HEK293 (cell line): ENCODE measurements around the gene BNIPL.

Experiments used
- CTCF ChIA-PET: fragments of 350-600 bp; formaldehyde crosslinking; extraction: SDS; loops from one replicate; lab custom pipeline; 2021; ENCODE audit warnings: antibody characterized with exemption; lab: Yijun Ruan, JAX
- POLR2A ChIA-PET: fragments of 300-600 bp; formaldehyde crosslinking; extraction: SDS; loops from one replicate; lab custom pipeline; 2020; ENCODE audit warnings: antibody characterized with exemption, inconsistent platforms; lab: Yijun Ruan, JAX
- H3K27ac ChIP-seq: fragments of 200-500 bp; sonication (Bioruptor generic); 2 replicates; pipeline ENCODE4 v1.5.1; 2014; ENCODE audit warnings: low read depth, low read length, control low read depth, inconsistent platforms; ENCODE audit errors: extremely low read depth
- H3K36me3 ChIP-seq, 2 experiments: fragments of 200-500 bp in 1 of 2; sonication (Bioruptor generic) in 1 of 2; 1 replicate in 1 of 2; 2 replicates in 1 of 2; pipeline ENCODE4 v1.5.1; 2014 to 2017; ENCODE audit warnings: inconsistent platforms in 2 of 2, low read length in 2 of 2; ENCODE audit not compliant: control insufficient read depth in 2 of 2, insufficient read depth in 1 of 2
- H3K4me1 ChIP-seq: fragments of 200-500 bp; sonication (Bioruptor generic); 2 replicates; pipeline ENCODE4 v1.5.1; 2014; ENCODE audit warnings: mild to moderate bottlenecking, low read length, inconsistent platforms; ENCODE audit not compliant: control insufficient read depth, insufficient read depth
- H3K4me3 ChIP-seq: 2 replicates; pipeline ENCODE4 v1.5.1; 2011; ENCODE audit warnings: low read depth, mild to moderate bottlenecking, control low read depth, low read length, moderate library complexity
- H3K9me3 ChIP-seq: fragments of 200-500 bp; sonication (Bioruptor generic); 2 replicates; pipeline ENCODE4 v1.5.1; 2014; ENCODE audit warnings: low read depth, low read length, inconsistent platforms; ENCODE audit not compliant: control insufficient read depth, insufficient read depth
- HOXD13 ChIP-seq: sonication (generic); formaldehyde crosslinking; IDR thresholded peaks from 2 replicates; pipeline ENCODE4 v1.8.0; 2022; ENCODE audit warnings: missing genetic modification reagents, borderline replicate concordance
- KLF1 ChIP-seq: fragments of 450-650 bp; formaldehyde crosslinking; IDR thresholded peaks from 2 replicates; pipeline ENCODE4 v1.5.1; 2016; ENCODE audit warnings: missing biosample characterization, missing genetic modification characterization
- KLF8 ChIP-seq: fragments of 450-650 bp; formaldehyde crosslinking; IDR thresholded peaks from 2 replicates; pipeline ENCODE4 v1.5.1; 2016; ENCODE audit warnings: missing biosample characterization, missing genetic modification characterization
- KLF9 ChIP-seq: fragments of 450-650 bp; formaldehyde crosslinking; IDR thresholded peaks from 2 replicates; pipeline ENCODE4 v1.5.1; 2016; ENCODE audit warnings: missing biosample characterization, missing genetic modification characterization, low read depth
- MYNN ChIP-seq: fragments of 450-650 bp; formaldehyde crosslinking; IDR thresholded peaks from 2 replicates; pipeline ENCODE4 v1.5.1; 2016; ENCODE audit warnings: missing biosample characterization, missing genetic modification characterization, borderline replicate concordance
- SP2 ChIP-seq: fragments of 450-650 bp; formaldehyde crosslinking; IDR thresholded peaks from 2 replicates; pipeline ENCODE4 v1.5.1; 2016; ENCODE audit warnings: missing biosample characterization, missing genetic modification characterization
- ZBTB48 ChIP-seq: fragments of 450-650 bp; formaldehyde crosslinking; IDR thresholded peaks from 2 replicates; pipeline ENCODE4 v1.5.1; 2016; ENCODE audit warnings: missing biosample characterization, missing genetic modification characterization
- ZEB2 ChIP-seq: fragments of 450-650 bp; formaldehyde crosslinking; IDR thresholded peaks from 2 replicates; pipeline ENCODE4 v1.5.1; 2016; ENCODE audit warnings: missing biosample characterization, missing genetic modification characterization
- ZFP3 ChIP-seq: fragments of 450-650 bp; formaldehyde crosslinking; IDR thresholded peaks from 2 replicates; pipeline ENCODE4 v1.5.1; 2016; ENCODE audit warnings: low read depth, missing biosample characterization, missing genetic modification characterization
- ZNF112 ChIP-seq: fragments of 450-650 bp; formaldehyde crosslinking; IDR thresholded peaks from 2 replicates; pipeline ENCODE4 v1.5.0; 2017; ENCODE audit warnings: missing biosample characterization, missing genetic modification characterization
- ZNF133 ChIP-seq: fragments of 450-650 bp; formaldehyde crosslinking; IDR thresholded peaks from 2 replicates; pipeline ENCODE4 v1.5.1; 2016; ENCODE audit warnings: missing biosample characterization, missing genetic modification characterization
- ZNF184 ChIP-seq: fragments of 450-650 bp; IDR thresholded peaks from 2 replicates; pipeline ENCODE4 v1.5.1; 2018; ENCODE audit warnings: missing biosample characterization, mild to moderate bottlenecking, missing genetic modification characterization
- ZNF302 ChIP-seq: fragments of 450-650 bp; formaldehyde crosslinking; IDR thresholded peaks from 2 replicates; pipeline ENCODE4 v1.5.1; 2016; ENCODE audit warnings: missing biosample characterization, missing genetic modification characterization, low read depth
- ZNF48 ChIP-seq: fragments of 450-650 bp; formaldehyde crosslinking; IDR thresholded peaks from 2 replicates; pipeline ENCODE4 v1.5.1; 2016; ENCODE audit warnings: missing biosample characterization, missing genetic modification characterization
- ZNF670 ChIP-seq: fragments of 450-650 bp; formaldehyde crosslinking; IDR thresholded peaks from 2 replicates; pipeline ENCODE4 v1.5.1; 2016; ENCODE audit warnings: missing biosample characterization, missing genetic modification characterization, low read depth
- TF ChIP-seq, protein P1 (sequence below): fragments of 450-650 bp; formaldehyde crosslinking; IDR thresholded peaks from 2 replicates; pipeline ENCODE4 v1.5.1; 2016; ENCODE audit warnings: missing biosample characterization, missing genetic modification characterization
- TF ChIP-seq, protein P2 (sequence below): fragments of 450-650 bp; formaldehyde crosslinking; IDR thresholded peaks from 2 replicates; pipeline ENCODE4 v1.5.1; 2016; ENCODE audit warnings: missing biosample characterization, missing genetic modification characterization
- TF ChIP-seq, protein P3 (sequence below): fragments of 450-650 bp; formaldehyde crosslinking; IDR thresholded peaks from 2 replicates; pipeline ENCODE4 v1.5.1; 2017; ENCODE audit warnings: missing biosample characterization, mild to moderate bottlenecking, missing genetic modification characterization, moderate library complexity
- TF ChIP-seq, protein P4 (sequence below): fragments of 450-650 bp; formaldehyde crosslinking; IDR thresholded peaks from 2 replicates; pipeline ENCODE4 v1.5.1; 2017; ENCODE audit warnings: missing biosample characterization, missing genetic modification characterization
- TF ChIP-seq, protein P5 (sequence below): fragments of 450-650 bp; formaldehyde crosslinking; optimal IDR thresholded peaks from 2 replicates; pipeline ENCODE3; 2016; ENCODE audit warnings: missing biosample characterization, mild to moderate bottlenecking, missing genetic modification characterization
- TF ChIP-seq, protein P6 (sequence below): fragments of 450-650 bp; formaldehyde crosslinking; IDR thresholded peaks from 2 replicates; pipeline ENCODE4 v1.5.1; 2017; ENCODE audit warnings: missing biosample characterization, missing genetic modification characterization

The BNIPL gene

DNA sequence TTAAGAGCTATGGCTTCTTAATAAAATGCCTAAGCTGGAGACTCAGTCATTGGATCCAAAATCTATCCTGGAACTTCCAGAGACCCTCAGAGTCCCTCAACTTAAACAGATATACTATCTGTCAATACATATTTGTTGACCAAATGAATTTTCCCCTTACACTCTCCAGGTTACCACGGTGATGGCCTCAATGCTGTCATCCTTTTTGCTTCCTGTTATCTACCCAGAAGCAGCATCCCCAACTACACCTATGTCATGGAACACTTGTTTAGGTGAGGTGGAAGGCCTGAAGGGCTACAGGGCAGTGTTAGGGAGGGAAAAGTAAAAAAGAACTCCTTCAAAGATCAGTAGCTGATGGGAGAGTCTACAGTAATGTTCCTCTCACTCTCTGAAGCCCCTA is 6.8 kb downstream of the BNIPL start:
- ChIA-PET CTCF (interaction anchor here (0.5 to 1.6 kb wide), 3 partner anchors 18 to 50 kb away, joined by 3 to 7 read pairs (median 3); no protein-coding TSS in a partner anchor), POLR2A (interaction anchor here (0.6 kb wide), 1 partner anchor 64 kb away, joined by 3 read pairs; no protein-coding TSS in a partner anchor)
- H3K27ac ChIP-seq, result no peak overlapping the region
- H3K9me3 ChIP-seq, result no peaks in the 10 kb centered on the region
- H3K4me3 ChIP-seq, result no peak overlapping the region
- no peaks in the 10 kb centered on the region for H3K4me1 ChIP-seq
- H3K36me3 ChIP-seq, result peaks cover 0 to 8% of the 10 kb centered on the region in 2 experiments; a peak in 2 of 3 replicates
- no peak for TF ChIP-seq KLF1 (tag by site-specific recombination)
- TF ChIP-seq MYNN (tag by site-specific recombination), result no peak

DNA sequence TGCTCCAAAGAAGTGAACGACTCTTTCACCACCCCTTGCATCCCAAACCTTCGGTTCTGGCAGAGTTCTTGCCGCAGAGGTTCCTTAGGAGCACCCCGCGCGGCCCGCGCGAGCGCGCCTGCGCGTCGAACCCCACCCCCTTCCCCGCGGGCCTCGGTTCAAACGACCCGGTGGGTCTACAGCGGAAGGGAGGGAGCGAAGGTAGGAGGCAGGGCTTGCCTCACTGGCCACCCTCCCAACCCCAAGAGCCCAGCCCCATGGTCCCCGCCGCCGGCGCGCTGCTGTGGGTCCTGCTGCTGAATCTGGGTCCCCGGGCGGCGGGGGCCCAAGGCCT is 11.2 kb downstream of the BNIPL start, which contains the start of gene C1orf56:
Gene C1orf56, plus strand, starts transcription at position 161 of the 334 bp plus-strand sequence. Its CDS starts 97 bp downstream, at position 258.
- Histone ChIP-seq H3K4me3 (peak within 1 kb of the TSS; percentile 52), H3K4me1 (no peaks in the 10 kb centered on the region), H3K36me3 (peaks cover 0 to 28% of the 10 kb centered on the region in 2 experiments; a peak in 2 of 3 replicates), H3K27ac (peak within 1 kb of the TSS; percentile 81), H3K9me3 (no peaks in the 10 kb centered on the region)
- ChIA-PET POLR2A (interaction anchor here (1.2 to 2.4 kb wide), 6 partner anchors 9 to 42 kb away, joined by 3 to 17 read pairs (median 8); partner anchors contain the start of genes CDC42SE1, MINDY1 and MLLT11), CTCF (interaction anchor here (0.6 to 2.0 kb wide), 7 partner anchors 8 to 110 kb away, joined by 3 to 15 read pairs (median 4); partner anchors contain the start of genes CDC42SE1 and MLLT11)
- TF ChIP-seq ZNF112, result no peak
- TF ChIP-seq KLF9 (tag by site-specific recombination), result peak; percentile 67; the same call in 1 of the 2 replicates
- TF ChIP-seq ZNF133 (tag by site-specific recombination), result no peak
- peak; percentile 36; the same call in 1 of the 2 replicates for TF ChIP-seq KLF8 (tag by site-specific recombination)
- TF ChIP-seq, protein P1, sequence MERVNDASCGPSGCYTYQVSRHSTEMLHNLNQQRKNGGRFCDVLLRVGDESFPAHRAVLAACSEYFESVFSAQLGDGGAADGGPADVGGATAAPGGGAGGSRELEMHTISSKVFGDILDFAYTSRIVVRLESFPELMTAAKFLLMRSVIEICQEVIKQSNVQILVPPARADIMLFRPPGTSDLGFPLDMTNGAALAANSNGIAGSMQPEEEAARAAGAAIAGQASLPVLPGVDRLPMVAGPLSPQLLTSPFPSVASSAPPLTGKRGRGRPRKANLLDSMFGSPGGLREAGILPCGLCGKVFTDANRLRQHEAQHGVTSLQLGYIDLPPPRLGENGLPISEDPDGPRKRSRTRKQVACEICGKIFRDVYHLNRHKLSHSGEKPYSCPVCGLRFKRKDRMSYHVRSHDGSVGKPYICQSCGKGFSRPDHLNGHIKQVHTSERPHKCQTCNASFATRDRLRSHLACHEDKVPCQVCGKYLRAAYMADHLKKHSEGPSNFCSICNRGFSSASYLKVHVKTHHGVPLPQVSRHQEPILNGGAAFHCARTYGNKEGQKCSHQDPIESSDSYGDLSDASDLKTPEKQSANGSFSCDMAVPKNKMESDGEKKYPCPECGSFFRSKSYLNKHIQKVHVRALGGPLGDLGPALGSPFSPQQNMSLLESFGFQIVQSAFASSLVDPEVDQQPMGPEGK (tag by site-specific recombination), result peak; percentile 89; the same call in 1 of the 2 replicates
- TF ChIP-seq ZNF184 (tag by site-specific recombination), result no peak
- TF ChIP-seq, protein P2, sequence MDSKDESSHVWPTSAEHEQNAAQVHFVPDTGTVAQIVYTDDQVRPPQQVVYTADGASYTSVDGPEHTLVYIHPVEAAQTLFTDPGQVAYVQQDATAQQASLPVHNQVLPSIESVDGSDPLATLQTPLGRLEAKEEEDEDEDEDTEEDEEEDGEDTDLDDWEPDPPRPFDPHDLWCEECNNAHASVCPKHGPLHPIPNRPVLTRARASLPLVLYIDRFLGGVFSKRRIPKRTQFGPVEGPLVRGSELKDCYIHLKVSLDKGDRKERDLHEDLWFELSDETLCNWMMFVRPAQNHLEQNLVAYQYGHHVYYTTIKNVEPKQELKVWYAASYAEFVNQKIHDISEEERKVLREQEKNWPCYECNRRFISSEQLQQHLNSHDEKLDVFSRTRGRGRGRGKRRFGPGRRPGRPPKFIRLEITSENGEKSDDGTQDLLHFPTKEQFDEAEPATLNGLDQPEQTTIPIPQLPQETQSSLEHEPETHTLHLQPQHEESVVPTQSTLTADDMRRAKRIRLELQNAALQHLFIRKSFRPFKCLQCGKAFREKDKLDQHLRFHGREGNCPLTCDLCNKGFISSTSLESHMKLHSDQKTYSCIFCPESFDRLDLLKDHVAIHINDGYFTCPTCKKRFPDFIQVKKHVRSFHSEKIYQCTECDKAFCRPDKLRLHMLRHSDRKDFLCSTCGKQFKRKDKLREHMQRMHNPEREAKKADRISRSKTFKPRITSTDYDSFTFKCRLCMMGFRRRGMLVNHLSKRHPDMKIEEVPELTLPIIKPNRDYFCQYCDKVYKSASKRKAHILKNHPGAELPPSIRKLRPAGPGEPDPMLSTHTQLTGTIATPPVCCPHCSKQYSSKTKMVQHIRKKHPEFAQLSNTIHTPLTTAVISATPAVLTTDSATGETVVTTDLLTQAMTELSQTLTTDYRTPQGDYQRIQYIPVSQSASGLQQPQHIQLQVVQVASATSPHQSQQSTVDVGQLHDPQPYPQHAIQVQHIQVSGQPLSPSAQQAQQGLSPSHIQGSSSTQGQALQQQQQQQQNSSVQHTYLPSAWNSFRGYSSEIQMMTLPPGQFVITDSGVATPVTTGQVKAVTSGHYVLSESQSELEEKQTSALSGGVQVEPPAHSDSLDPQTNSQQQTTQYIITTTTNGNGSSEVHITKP (tag by site-specific recombination), result 0 out of 2 replicates have a peak, but pooled peaks have one; percentile 17
- TF ChIP-seq ZNF302 (tag by site-specific recombination), result no peak
- TF ChIP-seq HOXD13 (CRISPR knock-in tag), result no peak
- TF ChIP-seq ZBTB48 (tag by site-specific recombination), result peak; percentile 48; the same call in 1 of the 2 replicates
- TF ChIP-seq ZEB2, result no peak; the same call in 1 of the 2 replicates
- no peak for TF ChIP-seq ZNF670 (tag by site-specific recombination)
- TF ChIP-seq, protein P3, sequence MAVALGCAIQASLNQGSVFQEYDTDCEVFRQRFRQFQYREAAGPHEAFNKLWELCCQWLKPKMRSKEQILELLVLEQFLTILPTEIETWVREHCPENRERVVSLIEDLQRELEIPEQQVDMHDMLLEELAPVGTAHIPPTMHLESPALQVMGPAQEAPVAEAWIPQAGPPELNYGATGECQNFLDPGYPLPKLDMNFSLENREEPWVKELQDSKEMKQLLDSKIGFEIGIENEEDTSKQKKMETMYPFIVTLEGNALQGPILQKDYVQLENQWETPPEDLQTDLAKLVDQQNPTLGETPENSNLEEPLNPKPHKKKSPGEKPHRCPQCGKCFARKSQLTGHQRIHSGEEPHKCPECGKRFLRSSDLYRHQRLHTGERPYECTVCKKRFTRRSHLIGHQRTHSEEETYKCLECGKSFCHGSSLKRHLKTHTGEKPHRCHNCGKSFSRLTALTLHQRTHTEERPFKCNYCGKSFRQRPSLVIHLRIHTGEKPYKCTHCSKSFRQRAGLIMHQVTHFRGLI (tag by site-specific recombination), result no peak
- TF ChIP-seq, protein P4, sequence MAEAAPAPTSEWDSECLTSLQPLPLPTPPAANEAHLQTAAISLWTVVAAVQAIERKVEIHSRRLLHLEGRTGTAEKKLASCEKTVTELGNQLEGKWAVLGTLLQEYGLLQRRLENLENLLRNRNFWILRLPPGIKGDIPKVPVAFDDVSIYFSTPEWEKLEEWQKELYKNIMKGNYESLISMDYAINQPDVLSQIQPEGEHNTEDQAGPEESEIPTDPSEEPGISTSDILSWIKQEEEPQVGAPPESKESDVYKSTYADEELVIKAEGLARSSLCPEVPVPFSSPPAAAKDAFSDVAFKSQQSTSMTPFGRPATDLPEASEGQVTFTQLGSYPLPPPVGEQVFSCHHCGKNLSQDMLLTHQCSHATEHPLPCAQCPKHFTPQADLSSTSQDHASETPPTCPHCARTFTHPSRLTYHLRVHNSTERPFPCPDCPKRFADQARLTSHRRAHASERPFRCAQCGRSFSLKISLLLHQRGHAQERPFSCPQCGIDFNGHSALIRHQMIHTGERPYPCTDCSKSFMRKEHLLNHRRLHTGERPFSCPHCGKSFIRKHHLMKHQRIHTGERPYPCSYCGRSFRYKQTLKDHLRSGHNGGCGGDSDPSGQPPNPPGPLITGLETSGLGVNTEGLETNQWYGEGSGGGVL (tag by site-specific recombination), result peak; percentile 25; the same call in 1 of the 2 replicates
- TF ChIP-seq, protein P5, sequence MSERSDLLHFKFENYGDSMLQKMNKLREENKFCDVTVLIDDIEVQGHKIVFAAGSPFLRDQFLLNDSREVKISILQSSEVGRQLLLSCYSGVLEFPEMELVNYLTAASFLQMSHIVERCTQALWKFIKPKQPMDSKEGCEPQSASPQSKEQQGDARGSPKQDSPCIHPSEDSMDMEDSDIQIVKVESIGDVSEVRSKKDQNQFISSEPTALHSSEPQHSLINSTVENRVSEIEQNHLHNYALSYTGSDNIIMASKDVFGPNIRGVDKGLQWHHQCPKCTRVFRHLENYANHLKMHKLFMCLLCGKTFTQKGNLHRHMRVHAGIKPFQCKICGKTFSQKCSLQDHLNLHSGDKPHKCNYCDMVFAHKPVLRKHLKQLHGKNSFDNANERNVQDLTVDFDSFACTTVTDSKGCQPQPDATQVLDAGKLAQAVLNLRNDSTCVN (tag by site-specific recombination), result peak; percentile 67
- TF ChIP-seq, protein P6, sequence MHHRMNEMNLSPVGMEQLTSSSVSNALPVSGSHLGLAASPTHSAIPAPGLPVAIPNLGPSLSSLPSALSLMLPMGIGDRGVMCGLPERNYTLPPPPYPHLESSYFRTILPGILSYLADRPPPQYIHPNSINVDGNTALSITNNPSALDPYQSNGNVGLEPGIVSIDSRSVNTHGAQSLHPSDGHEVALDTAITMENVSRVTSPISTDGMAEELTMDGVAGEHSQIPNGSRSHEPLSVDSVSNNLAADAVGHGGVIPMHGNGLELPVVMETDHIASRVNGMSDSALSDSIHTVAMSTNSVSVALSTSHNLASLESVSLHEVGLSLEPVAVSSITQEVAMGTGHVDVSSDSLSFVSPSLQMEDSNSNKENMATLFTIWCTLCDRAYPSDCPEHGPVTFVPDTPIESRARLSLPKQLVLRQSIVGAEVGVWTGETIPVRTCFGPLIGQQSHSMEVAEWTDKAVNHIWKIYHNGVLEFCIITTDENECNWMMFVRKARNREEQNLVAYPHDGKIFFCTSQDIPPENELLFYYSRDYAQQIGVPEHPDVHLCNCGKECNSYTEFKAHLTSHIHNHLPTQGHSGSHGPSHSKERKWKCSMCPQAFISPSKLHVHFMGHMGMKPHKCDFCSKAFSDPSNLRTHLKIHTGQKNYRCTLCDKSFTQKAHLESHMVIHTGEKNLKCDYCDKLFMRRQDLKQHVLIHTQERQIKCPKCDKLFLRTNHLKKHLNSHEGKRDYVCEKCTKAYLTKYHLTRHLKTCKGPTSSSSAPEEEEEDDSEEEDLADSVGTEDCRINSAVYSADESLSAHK, result no peak
- TF ChIP-seq ZNF48, result no peak
- TF ChIP-seq ZFP3 (tag by site-specific recombination), result no peak
- TF ChIP-seq SP2 (tag by site-specific recombination), result peak; percentile 64
